ENCODE measurements around the gene ATXN7. TPM values are rescaled to one million over a fixed set of nuclear protein-coding genes. Genes with fewer than 3 reads are reported as not detected.

ATXN7 gene
- total and polyA plus RNA-seq, 10 of the 15 experiments (the other 5 are each of a cell fraction or from before 2014, with no cell fraction given) = 0.83 to 24.6 (median 8.5) TPM

- WGBS (ENCODE audit: insufficient coverage, insufficient replicate concordance, low lambda C conversion rate, missing lambda C conversion rate) = 97% methylated on average over 2 of the region's 2 CpGs
- Histone ChIP-seq H2AFZ (ENCODE audit: control insufficient read depth, low read depth, low read length) (no peak overlapping the region), H3K79me2 (ENCODE audit: control insufficient read depth, insufficient read depth, low read length) (peaks cover 13% of the 10 kb centered on the region), H3K9me3 (replicated peaks; ENCODE audit: control insufficient read depth, insufficient read depth, low read length) (no peaks in the 10 kb centered on the region; the same call in 2 of the 3 replicates), H3K36me3 (ENCODE audit: control insufficient read depth in 2 of 2, insufficient read depth in 2 of 2, low read length in 1 of 2) (peaks cover 2 to 9% of the 10 kb centered on the region in 2 experiments), H3K4me2 (ENCODE audit: control insufficient read depth, insufficient read depth) (no peak overlapping the region), H3K27me3 (replicated peaks in 1 of 2; ENCODE audit: control insufficient read depth in 2 of 2, insufficient read depth in 2 of 2, low read length in 1 of 2) (no peaks in the 10 kb centered on the region), H4K20me1 (ENCODE audit: control insufficient read depth, insufficient read depth) (no peaks in the 10 kb centered on the region), H3K4me1 (ENCODE audit: control insufficient read depth, insufficient read depth, low read length) (peaks cover 8% of the 10 kb centered on the region; the same call in 1 of the 2 replicates), H3K4me3 (no peak overlapping the region), H3K27ac (ENCODE audit: control insufficient read depth, insufficient read depth) (no peak overlapping the region), H3K9ac (ENCODE audit: control insufficient read depth, insufficient read depth, low read length) (no peak overlapping the region)
- TF ChIP-seq TCF12 (IDR thresholded peaks at IDR 0.05; ENCODE audit: low read depth, low read length) (no peak), SMARCA5 (IDR thresholded peaks at IDR 0.05) (no peak), RELA (IDR thresholded peaks at IDR 0.05; ENCODE audit: borderline replicate concordance, partially characterized antibody) (no peak), RCOR1 (conservative IDR thresholded peaks at IDR 0.05; ENCODE audit: low read depth, low read length) (no peak), RBBP5 (conservative IDR thresholded peaks at IDR 0.05) (no peak), SMC3 (IDR thresholded peaks at IDR 0.05; ENCODE audit: borderline replicate concordance, low read length) (no peak), WRNIP1 (IDR thresholded peaks at IDR 0.05; ENCODE audit: borderline replicate concordance, low read depth, low read length) (no peak), NR2C2 (IDR thresholded peaks at IDR 0.05; ENCODE audit: borderline replicate concordance, control insufficient read depth, insufficient read length, low read depth) (no peak), CHD1 (IDR thresholded peaks at IDR 0.05; ENCODE audit: low read depth, low read length) (no peak), CUX1 (IDR thresholded peaks at IDR 0.05; ENCODE audit: insufficient replicate concordance, low read depth, low read length) (no peak), EP300 (IDR thresholded peaks at IDR 0.05; ENCODE audit: borderline replicate concordance in 1 of 2, control insufficient read depth in 1 of 2, low read depth in 2 of 2, low read length in 2 of 2) (no peak), EED (IDR thresholded peaks at IDR 0.05; ENCODE audit: low read depth) (no peak)
- no TSS peak for BruUV-seq (replicated peaks)
- no peak for ATAC-seq
- in situ Hi-C loops (cut with MboI) = no loop called here
- FAIRE-seq = no peak
- SMC1A ChIA-PET (ENCODE audit: uncharacterized antibody, unreplicated experiment) = interaction anchor here (0.6 to 1.5 kb wide), 5 partner anchors 10 to 77 kb away, joined by 3 to 4 read pairs (median 3); no protein-coding TSS in a partner anchor
- CTCF ChIA-PET = interaction anchor here (2.2 kb wide), 1 partner anchor 92 kb away, joined by 4 read pairs; no protein-coding TSS in a partner anchor
- RAD21 ChIA-PET (ENCODE audit: unreplicated experiment) = no interaction called here
- intact Hi-C loops (cut with micrococcal nuclease; ENCODE audit: unreplicated experiment) = no loop called here
- POLR2A ChIA-PET = interaction anchor here (1.0 to 1.4 kb wide), 2 partner anchors 10 to 14 kb away, joined by 3 read pairs; no protein-coding TSS in a partner anchor
- DNase-seq (ENCODE audit: low read depth, low spot score) = no peak
Observed at GRCh38 chr3:63900459-63900858, 36.8 kb downstream of the ATXN7 start.

Measured in GM12878 (cell line).